GM12892 (cell line): ENCODE measurements around the gene CLDN14.

Experiments used
- POLR2A ChIP-seq: IDR thresholded peaks from 2 replicates; pipeline ENCODE4 v1.6.1; 2011; ENCODE audit warnings: low read depth, low read length, control low read depth
- POLR2AphosphoS5 ChIP-seq: IDR thresholded peaks from 2 replicates; pipeline ENCODE4 v1.6.1; 2011; ENCODE audit warnings: low read depth, low read length, control low read depth

DNA sequence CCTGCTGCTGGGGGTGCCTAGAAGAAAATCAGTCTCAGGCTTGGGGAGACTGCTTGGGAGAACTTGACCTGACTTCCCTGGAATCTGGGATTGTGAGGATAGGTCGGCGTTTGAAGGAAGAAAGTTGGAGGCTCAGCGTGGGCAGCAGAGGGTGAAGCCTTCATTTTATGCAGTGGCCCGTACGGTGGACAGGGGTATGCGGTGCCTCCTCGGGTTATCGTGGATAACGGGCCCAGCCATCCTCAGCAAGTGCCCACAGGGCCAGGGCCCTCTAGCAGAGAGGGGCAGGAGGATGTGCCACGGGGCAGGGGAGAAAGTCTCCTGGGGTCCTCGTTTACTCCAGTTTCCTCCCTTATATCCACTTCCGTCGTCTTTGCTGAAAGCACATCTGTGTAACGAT lies 60.7 kb downstream of the CLDN14 start:
- TF ChIP-seq POLR2A (no peak), POLR2AphosphoS5 (no peak)
